Measurements from ENCODE around the gene BRF1.

Gene BRF1

GRCh38 chr14:105309371-105309770 lies 8.6 kb upstream of the BRF1 start:
- TF ChIP-seq YY1 (IDR thresholded peaks at IDR 0.05; ENCODE audit: low read depth) = no peak
- no peak for TF ChIP-seq FOXM1 (IDR thresholded peaks at IDR 0.05; ENCODE audit: borderline replicate concordance, low read depth)
- TF ChIP-seq ZBTB7A (IDR thresholded peaks at IDR 0.05; ENCODE audit: low read depth) = no peak
- TF ChIP-seq RAD21 (IDR thresholded peaks at IDR 0.05; ENCODE audit: low read depth) = no peak

DNA sequence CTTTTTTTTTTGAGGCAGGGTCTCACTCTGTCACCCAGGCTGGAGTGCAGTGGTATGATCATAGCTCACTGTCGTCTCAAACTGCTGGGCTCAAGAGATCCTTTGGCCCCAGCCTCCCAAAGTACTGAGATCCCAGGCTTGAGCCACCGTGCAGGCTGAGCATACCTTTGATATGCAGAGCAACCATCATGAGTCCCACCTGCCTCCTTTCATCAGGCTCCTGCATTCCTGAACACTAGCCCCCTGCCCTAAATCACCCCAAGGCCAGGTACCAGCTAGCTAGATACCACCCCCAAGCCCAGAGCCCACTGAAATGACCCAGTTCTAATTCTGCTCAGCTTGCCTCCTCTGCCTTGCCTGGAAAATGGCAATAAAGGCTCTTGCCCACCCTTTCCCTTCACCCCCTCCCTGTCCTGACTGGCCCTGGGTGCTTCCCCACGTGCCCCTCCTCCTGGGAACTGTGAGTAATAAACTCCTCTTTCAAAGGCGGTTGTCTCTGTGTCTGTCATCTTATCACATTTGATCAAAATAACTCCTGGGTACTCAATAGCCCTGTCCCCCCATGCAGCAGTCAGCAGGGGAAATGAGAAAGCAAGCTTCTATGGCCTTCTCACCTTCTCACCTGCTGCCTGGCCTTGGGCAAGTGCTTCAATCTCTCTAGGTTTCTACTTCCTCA lies 6.4 kb upstream of the BRF1 start:
- TF ChIP-seq TEAD4 (IDR thresholded peaks at IDR 0.05) (no peak), YY1 (IDR thresholded peaks at IDR 0.05; ENCODE audit: low read depth) (no peak), TAF1 (IDR thresholded peaks at IDR 0.05; ENCODE audit: low read depth) (no peak), EP300 (IDR thresholded peaks at IDR 0.05; ENCODE audit: borderline replicate concordance) (no peak), CREB1 (IDR thresholded peaks at IDR 0.05; ENCODE audit: low read depth) (no peak), EGR1 (IDR thresholded peaks at IDR 0.05) (no peak), RAD21 (IDR thresholded peaks at IDR 0.05; ENCODE audit: low read depth) (no peak), FOXM1 (IDR thresholded peaks at IDR 0.05; ENCODE audit: borderline replicate concordance, low read depth) (no peak), ZBTB7A (IDR thresholded peaks at IDR 0.05; ENCODE audit: low read depth) (no peak), USF1 (IDR thresholded peaks at IDR 0.05) (no peak), NFIC (IDR thresholded peaks at IDR 0.05) (no peak), MAX (IDR thresholded peaks at IDR 0.05) (no peak)
- TF ChIP-seq, protein P1, sequence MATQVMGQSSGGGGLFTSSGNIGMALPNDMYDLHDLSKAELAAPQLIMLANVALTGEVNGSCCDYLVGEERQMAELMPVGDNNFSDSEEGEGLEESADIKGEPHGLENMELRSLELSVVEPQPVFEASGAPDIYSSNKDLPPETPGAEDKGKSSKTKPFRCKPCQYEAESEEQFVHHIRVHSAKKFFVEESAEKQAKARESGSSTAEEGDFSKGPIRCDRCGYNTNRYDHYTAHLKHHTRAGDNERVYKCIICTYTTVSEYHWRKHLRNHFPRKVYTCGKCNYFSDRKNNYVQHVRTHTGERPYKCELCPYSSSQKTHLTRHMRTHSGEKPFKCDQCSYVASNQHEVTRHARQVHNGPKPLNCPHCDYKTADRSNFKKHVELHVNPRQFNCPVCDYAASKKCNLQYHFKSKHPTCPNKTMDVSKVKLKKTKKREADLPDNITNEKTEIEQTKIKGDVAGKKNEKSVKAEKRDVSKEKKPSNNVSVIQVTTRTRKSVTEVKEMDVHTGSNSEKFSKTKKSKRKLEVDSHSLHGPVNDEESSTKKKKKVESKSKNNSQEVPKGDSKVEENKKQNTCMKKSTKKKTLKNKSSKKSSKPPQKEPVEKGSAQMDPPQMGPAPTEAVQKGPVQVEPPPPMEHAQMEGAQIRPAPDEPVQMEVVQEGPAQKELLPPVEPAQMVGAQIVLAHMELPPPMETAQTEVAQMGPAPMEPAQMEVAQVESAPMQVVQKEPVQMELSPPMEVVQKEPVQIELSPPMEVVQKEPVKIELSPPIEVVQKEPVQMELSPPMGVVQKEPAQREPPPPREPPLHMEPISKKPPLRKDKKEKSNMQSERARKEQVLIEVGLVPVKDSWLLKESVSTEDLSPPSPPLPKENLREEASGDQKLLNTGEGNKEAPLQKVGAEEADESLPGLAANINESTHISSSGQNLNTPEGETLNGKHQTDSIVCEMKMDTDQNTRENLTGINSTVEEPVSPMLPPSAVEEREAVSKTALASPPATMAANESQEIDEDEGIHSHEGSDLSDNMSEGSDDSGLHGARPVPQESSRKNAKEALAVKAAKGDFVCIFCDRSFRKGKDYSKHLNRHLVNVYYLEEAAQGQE (IDR thresholded peaks at IDR 0.05; ENCODE audit: low read depth) = no peak

DNA sequence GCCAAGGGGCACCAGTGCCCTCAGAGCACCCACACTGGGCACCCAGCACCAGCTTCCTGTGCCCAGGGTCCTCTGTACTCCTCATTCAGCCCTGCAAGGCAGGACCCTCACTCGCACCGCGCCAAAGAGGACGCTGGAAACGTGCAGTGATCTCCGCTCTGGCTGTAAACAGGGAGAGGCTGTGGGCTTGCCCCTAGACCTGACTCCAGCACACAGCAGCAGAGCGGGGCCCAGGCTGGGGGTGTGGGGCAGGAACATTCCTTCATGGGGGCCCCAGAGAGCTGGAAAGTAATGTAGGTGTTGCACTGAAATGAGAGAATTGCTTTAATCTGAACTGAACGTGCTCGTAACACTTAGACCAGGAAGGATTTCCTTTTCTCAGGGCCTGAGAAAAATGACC lies 5.0 kb upstream of the BRF1 start:
- TF ChIP-seq CREB1 (IDR thresholded peaks at IDR 0.05; ENCODE audit: low read depth) (no peak), YY1 (IDR thresholded peaks at IDR 0.05; ENCODE audit: low read depth) (no peak), RAD21 (IDR thresholded peaks at IDR 0.05; ENCODE audit: low read depth) (no peak), NFIC (IDR thresholded peaks at IDR 0.05) (no peak), ZBTB7A (IDR thresholded peaks at IDR 0.05; ENCODE audit: low read depth) (no peak), TCF12 (IDR thresholded peaks at IDR 0.05; ENCODE audit: low read depth) (no peak), USF1 (IDR thresholded peaks at IDR 0.05) (no peak), EGR1 (IDR thresholded peaks at IDR 0.05) (no peak), MAX (IDR thresholded peaks at IDR 0.05) (no peak), EP300 (IDR thresholded peaks at IDR 0.05; ENCODE audit: borderline replicate concordance) (no peak)
- TF ChIP-seq, protein P1 (IDR thresholded peaks at IDR 0.05; ENCODE audit: low read depth) = no peak

DNA sequence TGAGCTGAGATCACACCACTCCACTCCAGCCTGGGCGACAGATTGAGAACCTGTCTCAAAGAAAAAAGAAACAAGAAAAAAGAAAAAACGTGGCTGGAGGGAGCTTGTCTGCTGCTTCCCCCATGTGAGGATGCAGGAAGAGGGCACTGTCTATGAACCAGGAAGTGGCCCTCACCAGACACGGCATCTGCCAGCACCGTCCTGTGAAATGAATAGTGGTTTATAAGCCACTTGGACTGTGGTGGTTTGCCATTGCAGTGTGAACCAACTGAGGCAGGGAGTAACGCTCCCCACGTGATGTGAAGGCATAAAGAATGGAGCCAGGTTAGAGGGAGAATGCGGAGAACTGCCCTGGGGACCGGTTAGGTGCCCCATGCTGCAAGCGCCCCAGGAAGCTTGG lies 4.5 kb upstream of the BRF1 start:
- TF ChIP-seq TAF1 (IDR thresholded peaks at IDR 0.05; ENCODE audit: low read depth) (no peak), YY1 (IDR thresholded peaks at IDR 0.05; ENCODE audit: low read depth) (no peak), TEAD4 (IDR thresholded peaks at IDR 0.05) (no peak), CEBPB (IDR thresholded peaks at IDR 0.05) (no peak), CREB1 (IDR thresholded peaks at IDR 0.05; ENCODE audit: low read depth) (no peak), TCF12 (IDR thresholded peaks at IDR 0.05; ENCODE audit: low read depth) (no peak)

DNA sequence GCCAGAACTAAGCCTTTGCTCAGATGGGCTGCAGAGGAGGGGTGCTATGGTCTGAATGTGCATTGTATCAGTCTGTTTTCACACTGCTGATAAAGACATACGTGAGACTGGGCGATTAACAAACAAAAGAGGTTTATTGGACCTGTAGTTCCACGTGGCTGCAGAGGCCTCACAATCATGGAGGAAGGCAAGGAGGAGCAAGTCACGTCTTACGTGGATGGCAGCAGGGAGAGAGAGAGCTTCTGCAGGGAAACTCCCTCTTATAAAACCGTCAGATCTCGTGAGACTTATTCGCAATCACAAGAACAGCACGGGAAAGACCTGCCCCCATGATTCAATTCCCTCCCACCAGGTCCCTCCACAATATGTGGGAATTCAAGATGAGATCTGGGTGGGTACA lies 3.8 kb upstream of the BRF1 start:
- TF ChIP-seq TAF1 (IDR thresholded peaks at IDR 0.05; ENCODE audit: low read depth) (no peak), ZBTB7A (IDR thresholded peaks at IDR 0.05; ENCODE audit: low read depth) (no peak), EP300 (IDR thresholded peaks at IDR 0.05; ENCODE audit: borderline replicate concordance) (no peak), YY1 (IDR thresholded peaks at IDR 0.05; ENCODE audit: low read depth) (no peak)
- TF ChIP-seq, protein P1 (IDR thresholded peaks at IDR 0.05; ENCODE audit: low read depth) = no peak

Measured in Ishikawa (cell line).